Measurements from ENCODE around the gene RNF126. TPM values are rescaled to one million over a fixed set of nuclear protein-coding genes. Genes with fewer than 3 reads are reported as not detected.

The RNF126 gene
- total and polyA plus RNA-seq, 2 of the 4 experiments (the other 2 are of a cell fraction), result 7.0 to 27.4 TPM

DNA sequence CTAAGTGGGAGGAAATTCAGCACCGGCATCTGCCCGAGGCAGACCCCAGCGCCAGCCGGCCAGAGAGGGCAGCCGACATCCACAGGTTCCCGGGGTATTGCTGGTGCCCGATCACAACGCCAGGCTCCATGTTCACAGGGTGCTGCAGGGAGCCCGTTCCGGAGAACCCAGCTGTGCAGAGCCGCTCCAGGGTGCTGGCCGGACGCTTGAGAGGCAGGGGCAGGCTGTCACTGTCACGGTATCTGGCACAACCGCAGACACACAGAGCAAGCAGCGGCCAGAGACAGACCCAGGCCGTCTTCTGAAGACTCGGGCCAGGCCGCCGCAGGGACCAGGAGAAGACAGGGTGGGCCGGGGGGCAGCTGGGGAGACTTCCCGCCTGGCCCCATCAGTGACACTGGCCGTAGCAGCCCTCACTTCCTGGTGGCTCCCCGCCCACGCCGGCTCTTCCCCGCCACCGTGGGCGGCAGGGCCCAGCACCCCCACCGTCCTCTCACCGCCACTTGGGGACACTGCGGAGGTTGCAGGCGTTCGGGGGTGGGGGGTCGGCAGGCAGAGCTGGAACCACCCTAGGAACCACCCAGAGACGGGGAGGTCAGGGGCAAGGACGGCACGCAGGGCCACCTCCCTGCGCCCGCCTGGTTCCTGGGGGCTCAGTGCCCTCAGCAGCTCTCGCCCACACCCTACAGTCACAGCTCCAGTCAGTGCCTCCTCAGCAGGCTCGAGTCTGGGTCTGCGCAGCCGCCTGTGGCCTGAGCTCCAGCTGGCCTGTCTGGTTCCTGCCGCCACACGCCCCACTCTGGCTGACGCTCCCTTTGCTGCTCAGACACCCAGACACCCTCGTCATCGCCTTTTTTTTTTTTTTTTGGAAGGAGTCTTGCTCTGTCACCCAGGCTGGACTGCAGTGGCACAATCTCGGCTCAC lies 3.8 kb downstream of the RNF126 start:
- TF ChIP-seq, protein P1, sequence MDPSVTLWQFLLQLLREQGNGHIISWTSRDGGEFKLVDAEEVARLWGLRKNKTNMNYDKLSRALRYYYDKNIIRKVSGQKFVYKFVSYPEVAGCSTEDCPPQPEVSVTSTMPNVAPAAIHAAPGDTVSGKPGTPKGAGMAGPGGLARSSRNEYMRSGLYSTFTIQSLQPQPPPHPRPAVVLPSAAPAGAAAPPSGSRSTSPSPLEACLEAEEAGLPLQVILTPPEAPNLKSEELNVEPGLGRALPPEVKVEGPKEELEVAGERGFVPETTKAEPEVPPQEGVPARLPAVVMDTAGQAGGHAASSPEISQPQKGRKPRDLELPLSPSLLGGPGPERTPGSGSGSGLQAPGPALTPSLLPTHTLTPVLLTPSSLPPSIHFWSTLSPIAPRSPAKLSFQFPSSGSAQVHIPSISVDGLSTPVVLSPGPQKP (IDR thresholded peaks at IDR 0.05; ENCODE audit: borderline replicate concordance, low read depth, low read length), result no peak
- TF ChIP-seq NFE2L2 (IDR thresholded peaks at IDR 0.05; ENCODE audit: low read depth, low read length) (no peak), MAFK (IDR thresholded peaks at IDR 0.05; ENCODE audit: low read depth, low read length) (no peak), MAZ (IDR thresholded peaks at IDR 0.05; ENCODE audit: borderline replicate concordance, low read depth, low read length) (no peak), BHLHE40 (IDR thresholded peaks at IDR 0.05; ENCODE audit: low read depth, low read length) (no peak), FOS (IDR thresholded peaks at IDR 0.05; ENCODE audit: low read depth, low read length) (no peak), MXI1 (IDR thresholded peaks at IDR 0.05; ENCODE audit: borderline replicate concordance, low read depth, low read length) (no peak), CEBPB (IDR thresholded peaks at IDR 0.05; ENCODE audit: low read depth, low read length) (no peak), RCOR1 (IDR thresholded peaks at IDR 0.05; ENCODE audit: insufficient replicate concordance, low read length) (no peak), POLR2A (IDR thresholded peaks at IDR 0.05; ENCODE audit: low read depth, low read length) (no peak), SMC3 (IDR thresholded peaks at IDR 0.05; ENCODE audit: low read depth, low read length) (no peak), CHD1 (IDR thresholded peaks at IDR 0.05; ENCODE audit: low read depth, low read length) (no peak), RAD21 (IDR thresholded peaks at IDR 0.05; ENCODE audit: low read length) (no peak)
- TF ChIP-seq, protein P2, sequence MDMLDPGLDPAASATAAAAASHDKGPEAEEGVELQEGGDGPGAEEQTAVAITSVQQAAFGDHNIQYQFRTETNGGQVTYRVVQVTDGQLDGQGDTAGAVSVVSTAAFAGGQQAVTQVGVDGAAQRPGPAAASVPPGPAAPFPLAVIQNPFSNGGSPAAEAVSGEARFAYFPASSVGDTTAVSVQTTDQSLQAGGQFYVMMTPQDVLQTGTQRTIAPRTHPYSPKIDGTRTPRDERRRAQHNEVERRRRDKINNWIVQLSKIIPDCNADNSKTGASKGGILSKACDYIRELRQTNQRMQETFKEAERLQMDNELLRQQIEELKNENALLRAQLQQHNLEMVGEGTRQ (IDR thresholded peaks at IDR 0.05; ENCODE audit: low read depth, low read length), result no peak
- TF ChIP-seq, protein P3, sequence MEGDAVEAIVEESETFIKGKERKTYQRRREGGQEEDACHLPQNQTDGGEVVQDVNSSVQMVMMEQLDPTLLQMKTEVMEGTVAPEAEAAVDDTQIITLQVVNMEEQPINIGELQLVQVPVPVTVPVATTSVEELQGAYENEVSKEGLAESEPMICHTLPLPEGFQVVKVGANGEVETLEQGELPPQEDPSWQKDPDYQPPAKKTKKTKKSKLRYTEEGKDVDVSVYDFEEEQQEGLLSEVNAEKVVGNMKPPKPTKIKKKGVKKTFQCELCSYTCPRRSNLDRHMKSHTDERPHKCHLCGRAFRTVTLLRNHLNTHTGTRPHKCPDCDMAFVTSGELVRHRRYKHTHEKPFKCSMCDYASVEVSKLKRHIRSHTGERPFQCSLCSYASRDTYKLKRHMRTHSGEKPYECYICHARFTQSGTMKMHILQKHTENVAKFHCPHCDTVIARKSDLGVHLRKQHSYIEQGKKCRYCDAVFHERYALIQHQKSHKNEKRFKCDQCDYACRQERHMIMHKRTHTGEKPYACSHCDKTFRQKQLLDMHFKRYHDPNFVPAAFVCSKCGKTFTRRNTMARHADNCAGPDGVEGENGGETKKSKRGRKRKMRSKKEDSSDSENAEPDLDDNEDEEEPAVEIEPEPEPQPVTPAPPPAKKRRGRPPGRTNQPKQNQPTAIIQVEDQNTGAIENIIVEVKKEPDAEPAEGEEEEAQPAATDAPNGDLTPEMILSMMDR (conservative IDR thresholded peaks at IDR 0.05; ENCODE audit: low read depth, low read length), result no peak
- intact Hi-C loops (cut with micrococcal nuclease) (no loop called here), dilution Hi-C loops (cut with HindIII; ENCODE audit: low sequenced_read_pairs, unreplicated experiment) (no loop called here), in situ Hi-C loops (cut with MboI; ENCODE audit: low sequenced_read_pairs) (no loop called here)
- no peak overlapping the region for H2BK5ac ChIP-seq (ENCODE audit: low read depth, low read length, poor library complexity, severe bottlenecking)
- no peak overlapping the region for H3K14ac ChIP-seq (replicated peaks; ENCODE audit: low read depth, low read length)
- ATAC-seq (ENCODE audit: low read depth) (no peak), DNase-seq (no peak)
- peaks cover 79% of the 10 kb centered on the region for H4K20me1 ChIP-seq (ENCODE audit: insufficient read depth, low read length)
- no peak overlapping the region for H2BK120ac ChIP-seq (ENCODE audit: low read depth, low read length)
- no peak overlapping the region for H3K4me3 ChIP-seq (ENCODE audit: insufficient read depth, low read depth, low read length)
- H4K91ac ChIP-seq (ENCODE audit: insufficient read depth, low read depth, low read length), result no peak overlapping the region
- H3K9me3 ChIP-seq (ENCODE audit: control insufficient read depth, insufficient read depth, low read length), result no peaks in the 10 kb centered on the region
- H3K23ac ChIP-seq (ENCODE audit: low read depth, low read length), result no peak overlapping the region
- no peak overlapping the region for H3K18ac ChIP-seq (ENCODE audit: low read depth, low read length)
- H3K4me1 ChIP-seq (ENCODE audit: control insufficient read depth, insufficient read depth, low read length), result peaks cover 14% of the 10 kb centered on the region
- no peak overlapping the region for H2AK5ac ChIP-seq (ENCODE audit: low read depth, low read length)
- peaks cover 10% of the 10 kb centered on the region for H3K36me3 ChIP-seq (ENCODE audit: control insufficient read depth, insufficient read depth, low read length)
- no peak overlapping the region for H3K4me2 ChIP-seq (ENCODE audit: low read depth, low read length)
- H4K5ac ChIP-seq (ENCODE audit: low read depth, low read length), result no peak overlapping the region
- H2AK9ac ChIP-seq (replicated peaks; ENCODE audit: low read depth, low read length, poor library complexity), result peak overlapping the region; percentile 50
- POLR2A ChIA-PET (ENCODE audit: unreplicated experiment), result no interaction called here
- H3K4ac ChIP-seq (ENCODE audit: low read depth, low read length), result no peak overlapping the region
- no peak overlapping the region for H2AFZ ChIP-seq (replicated peaks; ENCODE audit: low read length, poor library complexity)
- no peak overlapping the region for H4K8ac ChIP-seq (ENCODE audit: low read depth in 2 of 2, low read length in 2 of 2)
- H2BK15ac ChIP-seq (ENCODE audit: low read depth, low read length), result no peak overlapping the region
- H3K9me1 ChIP-seq (ENCODE audit: insufficient read depth, low read length), result no peaks in the 10 kb centered on the region
- BruUV-seq (replicated peaks), result no TSS peak
- H3K27me3 ChIP-seq (ENCODE audit: control insufficient read depth, insufficient read depth, low read length), result no peaks in the 10 kb centered on the region
- no peak overlapping the region for H2BK20ac ChIP-seq (ENCODE audit: low read depth, low read length)
- CTCF ChIA-PET, result no interaction called here
- H3K27ac ChIP-seq (ENCODE audit: insufficient read depth, low read length), result no peak overlapping the region
- no peak overlapping the region for H3K9ac ChIP-seq (ENCODE audit: low read depth, low read length)
- WGBS, 2 experiments (ENCODE audit: extremely low coverage in 2 of 2, insufficient read length in 1 of 2), result 87% methylated on average over 20 of the region's 50 CpGs; no CpG with 5 or more reads in 1 of the 2 experiments
- no peak overlapping the region for H3K56ac ChIP-seq (ENCODE audit: extremely low read depth, insufficient read depth, low read length)
- H3K79me1 ChIP-seq (ENCODE audit: low read depth in 1 of 2, low read length in 2 of 2), result peaks cover 0 to 57% of the 10 kb centered on the region in 2 experiments; a peak in 2 of 4 replicates
